Measurements from ENCODE around the gene DDO.

DDO gene

DNA sequence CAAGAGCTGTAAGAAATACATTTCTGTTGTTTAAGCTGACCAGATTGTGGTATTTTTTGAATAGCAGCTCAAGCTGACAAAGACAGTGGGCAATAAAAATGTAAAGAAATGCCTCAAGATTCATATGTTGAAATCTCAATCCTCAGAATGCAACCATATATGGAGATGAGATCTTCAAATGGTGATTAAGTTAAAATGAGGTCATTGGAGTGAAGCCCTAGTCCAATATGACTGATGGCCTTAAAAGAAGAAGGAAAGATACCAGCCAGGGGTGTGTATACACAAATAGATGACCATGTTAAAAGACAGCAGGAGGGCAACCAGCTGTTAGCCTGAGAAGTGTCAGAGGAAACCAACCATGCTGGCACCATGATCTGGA lies 7.1 kb upstream of the DDO start:
- Histone ChIP-seq H3K4me1 (ENCODE audit: control insufficient read depth, insufficient read depth, low read length, poor library complexity, severe bottlenecking) (no peaks in the 10 kb centered on the region), H3K9me3 (ENCODE audit: control insufficient read depth, low read length) (no peaks in the 10 kb centered on the region), H3K4me3 (ENCODE audit: insufficient read depth, low read depth, low read length, poor library complexity, severe bottlenecking) (no peak overlapping the region), H3K27ac (ENCODE audit: insufficient read depth, low read length, poor library complexity, severe bottlenecking) (no peak overlapping the region), H3K27me3 (replicated peaks; ENCODE audit: control insufficient read depth, insufficient read depth, low read length, poor library complexity, severe bottlenecking) (peaks cover 3% of the 10 kb centered on the region), H3K36me3 (ENCODE audit: control insufficient read depth, insufficient read depth, low read length) (no peaks in the 10 kb centered on the region)
- DNase-seq = no peak

DNA sequence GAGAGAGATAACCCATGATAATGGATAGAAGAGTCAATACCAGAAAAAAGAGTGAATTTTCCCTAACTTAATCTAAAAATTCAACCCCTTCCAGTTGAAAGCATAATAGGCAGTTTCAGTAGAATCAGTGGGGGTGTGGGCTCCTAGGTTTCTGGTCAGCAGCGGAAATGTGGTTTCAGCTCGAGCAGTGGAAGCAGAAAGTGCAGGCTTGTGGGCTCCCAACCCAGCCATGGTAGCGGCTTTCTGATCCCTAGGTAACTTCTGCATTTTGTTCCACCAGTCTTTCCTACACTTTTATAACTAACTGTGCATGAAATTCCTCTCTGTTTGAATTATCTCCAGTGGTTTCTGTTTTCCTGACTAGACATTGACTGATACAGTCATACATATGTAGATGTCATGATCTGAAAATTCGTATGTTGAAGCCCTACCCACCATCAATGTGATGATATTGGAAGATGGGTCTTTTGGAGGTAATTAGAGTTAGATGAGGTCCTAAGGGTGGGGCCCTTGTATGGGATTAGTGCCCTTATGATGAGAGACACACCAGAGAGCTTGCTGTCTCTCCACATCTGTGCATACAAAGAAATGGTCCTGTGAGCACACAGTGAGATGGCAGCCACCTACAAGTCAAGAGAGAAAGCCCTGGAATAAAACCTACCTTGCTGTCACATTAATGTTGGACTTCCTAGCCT lies 6.5 kb upstream of the DDO start:
- Histone ChIP-seq H3K4me1 (ENCODE audit: control insufficient read depth, insufficient read depth, low read length, poor library complexity, severe bottlenecking) (no peaks in the 10 kb centered on the region), H3K27me3 (replicated peaks; ENCODE audit: control insufficient read depth, insufficient read depth, low read length, poor library complexity, severe bottlenecking) (peaks cover 3% of the 10 kb centered on the region), H3K27ac (ENCODE audit: insufficient read depth, low read length, poor library complexity, severe bottlenecking) (no peak overlapping the region), H3K4me3 (ENCODE audit: insufficient read depth, low read depth, low read length, poor library complexity, severe bottlenecking) (no peak overlapping the region), H3K9me3 (ENCODE audit: control insufficient read depth, low read length) (no peaks in the 10 kb centered on the region), H3K36me3 (ENCODE audit: control insufficient read depth, insufficient read depth, low read length) (no peaks in the 10 kb centered on the region)
- no peak for DNase-seq

GRCh38 chr6:110419028-110419739 lies 3.8 kb upstream of the DDO start:
- H3K36me3 ChIP-seq (ENCODE audit: control insufficient read depth, insufficient read depth, low read length) = no peaks in the 10 kb centered on the region
- H3K27ac ChIP-seq (ENCODE audit: insufficient read depth, low read length, poor library complexity, severe bottlenecking) = no peak overlapping the region
- no peaks in the 10 kb centered on the region for H3K4me1 ChIP-seq (ENCODE audit: control insufficient read depth, insufficient read depth, low read length, poor library complexity, severe bottlenecking)
- peaks cover 3% of the 10 kb centered on the region for H3K27me3 ChIP-seq (replicated peaks; ENCODE audit: control insufficient read depth, insufficient read depth, low read length, poor library complexity, severe bottlenecking)
- no peak overlapping the region for H3K4me3 ChIP-seq (ENCODE audit: insufficient read depth, low read depth, low read length, poor library complexity, severe bottlenecking)
- no peaks in the 10 kb centered on the region for H3K9me3 ChIP-seq (ENCODE audit: control insufficient read depth, low read length)
- DNase-seq = no peak

DNA sequence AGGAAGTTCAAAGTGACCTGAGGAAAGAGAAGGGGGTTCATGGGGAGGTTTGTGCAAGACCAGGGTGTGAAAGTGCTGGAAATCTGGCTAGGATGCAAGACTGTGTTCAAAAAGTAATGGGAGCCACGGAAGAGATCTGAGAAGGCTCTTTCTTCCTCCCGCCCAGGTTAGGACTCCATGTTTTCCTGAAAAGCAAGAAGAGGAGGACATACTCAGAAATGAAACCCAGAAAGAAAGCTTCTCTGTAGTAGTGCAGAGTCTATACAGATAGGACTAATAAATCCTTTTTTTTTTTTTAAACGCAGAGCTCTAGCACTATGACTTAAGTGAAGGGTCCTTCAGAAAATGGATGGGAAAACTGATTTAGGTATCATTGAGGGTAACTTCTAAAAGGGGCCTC lies 3.2 kb upstream of the DDO start:
- Histone ChIP-seq H3K27ac (ENCODE audit: insufficient read depth, low read length, poor library complexity, severe bottlenecking) (no peak overlapping the region), H3K4me3 (ENCODE audit: insufficient read depth, low read depth, low read length, poor library complexity, severe bottlenecking) (no peak overlapping the region), H3K4me1 (ENCODE audit: control insufficient read depth, insufficient read depth, low read length, poor library complexity, severe bottlenecking) (no peaks in the 10 kb centered on the region), H3K9me3 (ENCODE audit: control insufficient read depth, low read length) (no peaks in the 10 kb centered on the region), H3K27me3 (replicated peaks; ENCODE audit: control insufficient read depth, insufficient read depth, low read length, poor library complexity, severe bottlenecking) (peaks cover 3% of the 10 kb centered on the region), H3K36me3 (ENCODE audit: control insufficient read depth, insufficient read depth, low read length) (no peaks in the 10 kb centered on the region)
- DNase-seq = no peak

- DNase-seq = no peak
- no peak overlapping the region for H3K4me3 ChIP-seq (ENCODE audit: insufficient read depth, low read depth, low read length, poor library complexity, severe bottlenecking)
- no peaks in the 10 kb centered on the region for H3K4me1 ChIP-seq (ENCODE audit: control insufficient read depth, insufficient read depth, low read length, poor library complexity, severe bottlenecking)
- H3K27me3 ChIP-seq (replicated peaks; ENCODE audit: control insufficient read depth, insufficient read depth, low read length, poor library complexity, severe bottlenecking) = no peaks in the 10 kb centered on the region
- H3K27ac ChIP-seq (ENCODE audit: insufficient read depth, low read length, poor library complexity, severe bottlenecking) = no peak overlapping the region
- no peaks in the 10 kb centered on the region for H3K9me3 ChIP-seq (ENCODE audit: control insufficient read depth, low read length)
- no peaks in the 10 kb centered on the region for H3K36me3 ChIP-seq (ENCODE audit: control insufficient read depth, insufficient read depth, low read length)
These were observed 706 bp downstream of the DDO start for GRCh38 chr6:110414669-110415068.

GRCh38 chr6:110412360-110412759 lies 3.0 kb downstream of the DDO start:
- no peaks in the 10 kb centered on the region for H3K9me3 ChIP-seq (ENCODE audit: control insufficient read depth, low read length)
- no peak overlapping the region for H3K27ac ChIP-seq (ENCODE audit: insufficient read depth, low read length, poor library complexity, severe bottlenecking)
- H3K27me3 ChIP-seq (replicated peaks; ENCODE audit: control insufficient read depth, insufficient read depth, low read length, poor library complexity, severe bottlenecking) = no peaks in the 10 kb centered on the region
- no peak overlapping the region for H3K4me3 ChIP-seq (ENCODE audit: insufficient read depth, low read depth, low read length, poor library complexity, severe bottlenecking)
- no peaks in the 10 kb centered on the region for H3K36me3 ChIP-seq (ENCODE audit: control insufficient read depth, insufficient read depth, low read length)
- DNase-seq = no peak
- H3K4me1 ChIP-seq (ENCODE audit: control insufficient read depth, insufficient read depth, low read length, poor library complexity, severe bottlenecking) = no peaks in the 10 kb centered on the region

DNA sequence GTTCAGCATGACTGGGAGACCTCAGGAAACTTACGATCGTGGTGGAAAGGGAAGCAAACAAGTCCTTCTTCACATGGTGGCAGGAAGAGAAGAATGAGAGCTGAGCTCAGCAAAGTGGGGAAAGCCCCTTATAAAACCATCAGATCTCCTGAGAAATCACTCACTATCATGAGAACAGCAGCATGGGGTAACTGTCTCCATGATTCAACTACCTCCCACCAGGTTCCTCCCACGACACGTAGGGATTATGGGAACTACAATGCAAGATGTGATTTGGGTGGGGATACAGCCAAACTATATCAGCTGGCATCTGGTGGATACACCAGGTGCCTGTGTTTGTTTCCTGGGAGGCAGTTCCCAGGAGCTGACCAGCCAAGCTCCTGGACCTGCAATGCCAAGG lies 4.9 kb downstream of the DDO start:
- no peak for DNase-seq
- Histone ChIP-seq H3K9me3 (ENCODE audit: control insufficient read depth, low read length) (no peaks in the 10 kb centered on the region), H3K4me3 (ENCODE audit: insufficient read depth, low read depth, low read length, poor library complexity, severe bottlenecking) (no peak overlapping the region), H3K27ac (ENCODE audit: insufficient read depth, low read length, poor library complexity, severe bottlenecking) (no peak overlapping the region), H3K4me1 (ENCODE audit: control insufficient read depth, insufficient read depth, low read length, poor library complexity, severe bottlenecking) (no peaks in the 10 kb centered on the region), H3K36me3 (ENCODE audit: control insufficient read depth, insufficient read depth, low read length) (no peaks in the 10 kb centered on the region), H3K27me3 (replicated peaks; ENCODE audit: control insufficient read depth, insufficient read depth, low read length, poor library complexity, severe bottlenecking) (no peaks in the 10 kb centered on the region)

DNA sequence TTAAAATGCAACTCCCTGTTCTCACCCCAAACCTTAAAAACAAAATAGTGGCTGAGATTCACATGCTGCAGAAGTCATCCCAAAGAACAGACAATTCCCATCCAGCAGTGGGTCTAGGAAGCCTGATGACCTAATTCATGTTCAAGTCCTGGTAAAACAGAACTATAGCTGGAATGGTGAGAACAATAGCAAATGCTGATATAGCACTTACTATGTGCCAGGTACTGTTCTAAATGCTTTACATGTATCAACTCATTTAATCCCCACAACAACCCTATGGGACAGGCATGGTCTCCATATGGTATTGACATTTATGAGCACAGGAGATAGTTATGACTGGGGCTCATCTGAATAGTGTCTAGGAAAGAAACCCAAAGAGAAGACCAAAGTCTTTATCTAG lies 5.6 kb downstream of the DDO start:
- Histone ChIP-seq H3K4me3 (ENCODE audit: insufficient read depth, low read depth, low read length, poor library complexity, severe bottlenecking) (no peak overlapping the region), H3K4me1 (ENCODE audit: control insufficient read depth, insufficient read depth, low read length, poor library complexity, severe bottlenecking) (no peaks in the 10 kb centered on the region), H3K27ac (ENCODE audit: insufficient read depth, low read length, poor library complexity, severe bottlenecking) (no peak overlapping the region), H3K27me3 (replicated peaks; ENCODE audit: control insufficient read depth, insufficient read depth, low read length, poor library complexity, severe bottlenecking) (no peaks in the 10 kb centered on the region), H3K9me3 (ENCODE audit: control insufficient read depth, low read length) (no peaks in the 10 kb centered on the region), H3K36me3 (ENCODE audit: control insufficient read depth, insufficient read depth, low read length) (no peaks in the 10 kb centered on the region)
- no peak for DNase-seq

DNA sequence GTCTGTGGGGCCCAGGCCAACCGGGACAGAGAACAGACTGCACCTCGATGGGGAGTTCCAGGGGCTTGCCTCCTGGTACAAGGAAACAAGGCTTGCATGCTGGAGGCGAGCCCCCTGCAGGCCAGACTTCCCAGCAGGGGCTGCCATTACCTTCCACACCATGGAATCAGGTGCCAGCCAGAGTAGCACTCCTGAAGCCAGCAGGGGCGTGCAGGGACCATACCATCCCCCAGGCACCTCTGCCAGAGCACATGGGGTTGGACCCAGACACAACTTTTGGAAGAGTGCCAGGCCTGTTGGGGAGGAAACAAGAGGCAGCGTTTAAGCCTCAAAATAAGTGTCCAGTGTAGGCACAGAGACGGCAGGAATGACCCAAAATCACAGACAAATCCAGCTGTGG lies 6.5 kb downstream of the DDO start:
- Histone ChIP-seq H3K27ac (ENCODE audit: insufficient read depth, low read length, poor library complexity, severe bottlenecking) (no peak overlapping the region), H3K27me3 (replicated peaks; ENCODE audit: control insufficient read depth, insufficient read depth, low read length, poor library complexity, severe bottlenecking) (no peaks in the 10 kb centered on the region), H3K4me3 (ENCODE audit: insufficient read depth, low read depth, low read length, poor library complexity, severe bottlenecking) (no peak overlapping the region), H3K36me3 (ENCODE audit: control insufficient read depth, insufficient read depth, low read length) (no peaks in the 10 kb centered on the region), H3K9me3 (ENCODE audit: control insufficient read depth, low read length) (no peaks in the 10 kb centered on the region), H3K4me1 (ENCODE audit: control insufficient read depth, insufficient read depth, low read length, poor library complexity, severe bottlenecking) (no peaks in the 10 kb centered on the region)
- DNase-seq = no peak

- Histone ChIP-seq H3K9me3 (ENCODE audit: control insufficient read depth, low read length) (no peaks in the 10 kb centered on the region), H3K27me3 (replicated peaks; ENCODE audit: control insufficient read depth, insufficient read depth, low read length, poor library complexity, severe bottlenecking) (no peaks in the 10 kb centered on the region), H3K4me3 (ENCODE audit: insufficient read depth, low read depth, low read length, poor library complexity, severe bottlenecking) (no peak overlapping the region), H3K36me3 (ENCODE audit: control insufficient read depth, insufficient read depth, low read length) (no peaks in the 10 kb centered on the region), H3K27ac (ENCODE audit: insufficient read depth, low read length, poor library complexity, severe bottlenecking) (no peak overlapping the region), H3K4me1 (ENCODE audit: control insufficient read depth, insufficient read depth, low read length, poor library complexity, severe bottlenecking) (no peaks in the 10 kb centered on the region)
- DNase-seq = no peak
These were observed 10.8 kb downstream of the DDO start for GRCh38 chr6:110404607-110405006.
